GM19438 (cell line): ENCODE results near the gene CRAT.

Experiments
- ATAC-seq: cut with Tn5 transposase; IDR thresholded peaks from one replicate; pipeline ENCODE4 v1.9.1; 2021; ENCODE audit warnings: low read depth; ENCODE audit not compliant: unreplicated experiment

The CRAT gene

GRCh38 chr9:129094387-129095169 lies 16.0 kb downstream of the CRAT start:
- no peak for ATAC-seq

DNA sequence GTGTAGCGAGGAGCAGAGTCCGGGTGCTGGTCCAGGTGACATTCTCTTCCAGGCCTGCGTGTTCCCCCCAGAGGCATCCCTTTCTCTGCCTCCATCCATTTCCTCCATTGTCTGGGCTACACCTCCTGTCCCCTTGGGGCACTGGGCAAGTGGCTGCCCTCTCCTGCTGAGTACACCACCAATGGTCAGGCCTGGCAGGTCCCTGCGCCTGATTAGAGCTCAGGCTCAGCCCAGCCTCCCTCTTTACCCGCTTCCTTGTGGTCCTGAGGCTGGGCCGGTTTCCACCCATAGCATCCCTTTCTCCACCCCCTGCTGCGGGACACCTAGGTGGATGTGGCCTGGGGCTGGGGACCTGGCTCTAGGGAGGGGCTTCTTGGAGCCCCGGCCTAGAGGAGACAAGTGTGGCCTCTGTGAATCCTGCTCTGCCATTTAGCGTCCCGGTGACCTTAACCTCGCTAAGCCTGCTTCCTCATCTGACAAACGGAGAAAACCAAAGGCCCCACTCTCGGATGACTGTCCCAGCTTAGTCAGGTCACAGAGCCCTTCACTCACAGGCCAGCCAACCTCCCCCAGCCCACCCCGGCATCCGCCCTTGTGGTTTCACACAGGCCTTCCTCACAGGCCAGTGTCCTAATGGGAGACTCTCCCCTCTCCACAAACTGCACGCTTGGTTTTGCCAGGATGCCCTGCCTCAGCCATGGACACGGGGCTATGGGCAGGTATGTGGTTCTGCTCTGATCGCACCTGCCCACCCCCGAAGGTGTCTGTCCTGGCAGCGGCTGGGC lies 16.8 kb downstream of the CRAT start:
- ATAC-seq: no peak

DNA sequence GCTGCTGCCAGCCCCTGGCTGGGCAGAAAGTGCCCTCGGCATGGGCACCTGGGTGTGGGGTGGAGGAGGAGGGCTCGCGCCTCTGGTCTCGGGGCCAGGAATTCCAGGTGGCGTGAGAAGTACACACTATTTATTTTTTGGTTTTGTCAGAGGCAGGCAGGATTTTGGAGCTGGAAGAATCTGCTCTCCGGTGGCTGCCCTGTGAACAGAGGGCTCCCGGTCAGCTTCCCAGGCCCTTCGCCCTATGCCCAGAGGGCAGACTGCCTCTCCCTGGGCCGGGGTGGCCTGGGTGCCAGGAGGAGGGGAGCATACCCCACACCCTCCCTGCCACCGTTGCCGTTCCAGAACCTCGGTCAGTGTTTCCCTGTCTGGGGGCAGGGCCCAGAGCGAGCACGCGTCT lies 21.3 kb downstream of the CRAT start:
- ATAC-seq: no peak

- no peak for ATAC-seq
These were observed 26.5 kb downstream of the CRAT start for GRCh38 chr9:129084087-129084486.

- ATAC-seq: no peak
These were observed 29.1 kb downstream of the CRAT start for GRCh38 chr9:129081388-129081904.

DNA sequence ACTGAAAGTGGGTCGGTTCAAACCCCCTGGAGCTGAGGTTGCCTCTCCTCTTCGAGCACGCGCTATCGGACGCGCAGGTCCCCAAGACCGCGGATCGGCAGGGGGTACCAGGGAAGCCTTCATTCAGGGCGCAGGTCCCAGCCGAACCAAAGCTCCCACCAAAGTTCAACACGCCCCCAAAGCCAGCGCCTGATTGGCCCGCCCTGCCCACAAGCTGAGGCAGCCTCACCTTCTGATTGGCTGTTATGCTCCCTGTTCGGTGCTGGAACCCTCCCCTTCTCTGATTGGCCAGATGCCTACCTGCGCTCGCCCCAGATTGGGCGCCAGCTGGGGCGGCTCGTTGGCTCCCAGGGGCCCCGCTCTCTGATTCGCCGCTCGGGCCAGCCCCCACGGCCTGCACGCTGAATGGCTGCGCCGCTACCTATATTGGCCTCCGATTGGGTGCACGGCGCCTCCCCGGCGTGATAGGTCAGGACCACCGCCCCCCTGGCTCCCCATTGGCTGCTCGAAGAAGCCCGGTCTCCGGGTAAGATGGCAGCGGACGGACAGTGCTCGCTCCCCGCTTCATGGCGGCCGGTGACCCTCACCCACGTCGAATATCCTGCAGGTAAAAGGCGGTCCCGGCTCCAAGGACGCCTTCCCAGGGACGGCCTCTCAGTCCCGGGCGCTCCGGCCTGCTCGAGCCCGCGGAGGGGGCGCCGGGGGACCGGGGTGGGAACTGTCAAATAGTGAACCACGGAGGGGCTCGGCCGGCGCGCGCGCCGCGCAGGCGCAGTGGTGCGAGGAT lies 29.8 kb downstream of the CRAT start, which contains the start of gene DOLPP1:
TSS of gene DOLPP1 (plus strand) at position 511 of the 787 bp plus-strand sequence. CDS start at position 532, 21 bp downstream.
- peak; percentile 92 for ATAC-seq

DNA sequence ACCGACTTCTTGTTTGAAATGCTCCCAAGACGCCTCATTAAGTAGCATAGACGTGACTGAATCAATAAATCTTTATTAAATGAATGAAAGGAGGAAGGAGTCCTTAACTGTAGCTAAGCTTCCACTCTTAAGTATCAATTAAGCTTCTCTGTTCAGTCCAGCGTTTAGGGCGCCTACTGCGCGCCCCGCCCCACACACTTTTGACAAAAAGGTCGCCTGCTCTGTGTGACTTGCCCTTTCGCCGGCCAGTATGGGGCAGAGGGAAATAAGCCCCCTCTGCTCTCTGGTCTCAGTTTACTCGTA lies 30.3 kb downstream of the CRAT start:
- ATAC-seq: no peak

- ATAC-seq: no peak
These were observed 30.8 kb downstream of the CRAT start for GRCh38 chr9:129079829-129080228.

DNA sequence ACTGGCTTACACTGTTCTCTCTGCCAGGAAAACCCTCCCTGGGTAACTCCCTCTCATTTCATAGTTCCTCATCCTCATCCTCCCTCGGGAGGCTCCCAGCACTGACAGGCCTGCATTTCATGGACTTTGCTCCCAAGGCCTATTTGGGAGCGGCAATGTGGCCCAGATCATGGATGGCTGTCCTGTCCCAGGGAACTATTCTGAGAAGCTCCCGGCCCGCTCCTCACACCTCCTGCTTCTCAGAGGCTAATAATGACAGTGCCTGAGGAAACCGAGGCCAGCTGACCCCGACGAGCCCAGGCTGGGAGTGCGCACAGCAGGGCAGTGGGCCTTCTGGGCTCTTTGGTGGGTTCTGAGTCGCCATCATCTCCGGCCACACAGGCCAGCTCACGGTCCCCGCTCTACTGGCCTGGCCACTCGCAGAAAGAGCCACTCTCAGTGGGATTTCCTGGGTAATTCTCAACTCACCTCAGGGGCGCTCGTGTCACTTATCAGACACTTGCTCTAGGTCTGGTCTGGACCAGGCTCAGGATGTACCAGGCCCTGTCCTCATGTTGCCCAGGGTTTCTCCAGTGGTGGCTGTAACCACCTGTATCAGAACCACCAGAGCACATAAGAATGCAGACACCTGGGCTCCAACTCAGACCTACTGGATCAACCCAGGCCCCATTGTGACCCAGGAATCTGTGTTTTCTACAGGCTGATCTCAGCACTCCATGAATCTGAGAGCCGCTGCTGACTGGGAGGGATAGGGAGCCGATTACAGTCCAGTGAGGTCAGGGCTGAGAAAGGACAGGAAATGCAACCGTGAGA lies 31.7 kb downstream of the CRAT start:
- no peak for ATAC-seq

DNA sequence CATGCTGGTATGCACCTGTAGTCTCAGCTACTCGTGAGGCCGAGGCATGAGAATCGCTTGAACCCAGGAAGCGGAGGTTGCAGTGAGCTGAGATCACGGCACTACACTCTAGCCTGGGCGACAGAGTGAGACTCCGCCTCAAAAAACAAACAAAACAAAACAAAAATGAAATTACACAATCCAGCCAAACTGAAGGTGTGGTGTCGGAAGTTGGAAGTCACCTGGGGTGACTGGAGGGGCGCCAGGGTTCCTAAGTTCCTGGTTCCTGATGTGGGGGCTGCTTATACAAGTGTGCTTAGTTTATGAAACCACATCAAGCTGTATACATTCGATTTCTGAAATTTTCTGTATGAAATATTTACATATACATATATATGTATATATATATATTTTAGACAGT lies 33.4 kb downstream of the CRAT start:
- no peak for ATAC-seq

GRCh38 chr9:129076640-129077037 lies 34.0 kb downstream of the CRAT start:
- ATAC-seq: no peak

DNA sequence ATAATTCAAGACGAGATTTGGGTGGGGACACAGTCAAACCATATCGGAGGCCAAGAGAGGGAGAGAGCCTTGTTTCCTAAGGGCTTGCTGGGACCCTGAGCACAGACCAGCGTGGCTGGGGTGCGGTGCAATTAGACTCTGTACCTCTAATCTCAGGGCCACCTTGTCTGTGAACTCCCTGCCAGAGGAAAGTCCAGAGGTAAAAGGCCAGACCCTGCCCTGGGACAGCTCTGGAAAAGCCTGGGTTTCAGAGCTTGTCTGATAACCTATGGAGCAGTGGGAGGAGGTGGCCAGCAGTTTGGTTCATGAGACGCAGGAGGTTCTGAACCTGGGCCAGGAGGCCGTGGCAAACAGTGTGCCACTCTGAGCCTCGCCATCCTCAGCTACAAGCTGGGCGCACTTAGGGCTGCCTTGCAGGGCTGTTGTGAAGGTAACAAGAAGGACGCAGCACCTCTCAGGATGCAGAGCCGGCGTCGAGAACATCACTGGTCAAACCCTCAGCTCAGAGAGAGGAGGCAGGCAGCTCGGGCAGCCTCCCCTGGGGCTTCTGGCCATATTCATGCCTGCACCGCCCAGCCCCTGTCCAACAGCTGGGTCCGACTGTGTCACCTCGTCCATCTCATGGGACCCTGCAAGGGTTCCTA lies 34.5 kb downstream of the CRAT start:
- ATAC-seq: no peak

- no peak for ATAC-seq
These were observed 36.5 kb downstream of the CRAT start for GRCh38 chr9:129074106-129074505.

DNA sequence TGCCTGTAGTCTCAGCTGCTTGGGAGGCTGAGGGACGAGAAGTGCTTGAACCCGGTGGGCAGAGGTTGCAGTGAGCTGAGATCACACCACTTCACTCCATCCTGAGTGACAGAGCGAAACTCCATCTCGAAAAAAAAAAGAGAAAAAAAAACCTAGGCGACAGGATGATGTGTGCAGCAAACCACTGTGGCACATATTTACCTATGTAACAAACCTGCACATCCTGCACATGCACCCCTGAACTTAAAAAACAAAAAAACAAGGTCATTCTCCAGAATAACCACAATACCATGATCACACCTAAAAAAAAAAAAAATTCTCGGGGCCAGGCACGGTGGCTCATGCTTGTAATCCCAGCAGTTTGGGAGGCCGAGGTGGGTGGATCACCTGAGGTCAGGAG lies 37.2 kb downstream of the CRAT start:
- no peak for ATAC-seq

- ATAC-seq: no peak
These were observed 38.4 kb downstream of the CRAT start for GRCh38 chr9:129072171-129072570.

DNA sequence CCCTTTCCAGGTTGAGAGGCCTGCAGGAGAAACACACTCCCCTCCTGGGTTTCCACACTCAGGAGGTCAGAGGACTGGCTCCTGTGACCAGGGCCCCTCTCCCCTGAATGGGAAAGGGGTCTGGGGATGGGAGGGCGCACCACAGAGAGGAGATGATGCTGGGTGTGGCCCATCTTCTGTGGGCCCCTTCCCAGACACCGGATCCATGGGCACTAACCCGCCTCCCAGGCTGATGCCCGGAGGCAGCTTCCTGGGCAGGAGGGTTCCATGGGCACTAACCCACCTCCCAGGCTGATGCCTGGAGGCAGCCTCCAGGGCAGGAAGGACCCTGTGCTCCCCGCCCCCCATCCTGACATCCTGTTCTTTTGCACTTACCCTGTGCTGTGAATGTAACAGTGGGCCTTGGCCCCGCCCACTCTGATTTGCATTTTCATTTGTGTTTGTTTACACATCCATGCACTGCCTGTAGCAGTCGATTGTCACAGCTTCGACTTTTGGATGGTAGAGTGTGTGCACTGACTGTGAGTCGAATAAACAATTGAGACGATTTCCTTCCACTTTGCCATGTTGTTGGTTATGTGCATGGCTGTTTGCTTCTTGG lies 39.0 kb downstream of the CRAT start:
- ATAC-seq: no peak

GRCh38 chr9:129070696-129071525 lies 39.7 kb downstream of the CRAT start:
- no peak for ATAC-seq

- no peak for ATAC-seq
These were observed 40.5 kb downstream of the CRAT start for GRCh38 chr9:129069862-129070641.
